GM19239 (cell line): ENCODE data around the gene CNOT4.

Experiments
- DNase-seq: peaks from one replicate; pipeline ENCODE4 v3.0.0; 2011; ENCODE audit warnings: low spot score; ENCODE audit not compliant: insufficient read length
- FAIRE-seq: peaks from 2 replicates; lab custom pipeline; 2011; peaks lifted over from hg19 to GRCh38; lab: Jason Lieb, UNC

The CNOT4 gene

GRCh38 chr7:135509839-135510591 lies at the start of gene CNOT4:
Gene CNOT4 (minus strand): TSS chr7:135510102. CDS start chr7:135438331, 71,771 bp downstream.
- peak; percentile 89 for FAIRE-seq
- peak; percentile 80 for DNase-seq

- FAIRE-seq (no peak), DNase-seq (no peak)
Measured at GRCh38 chr7:135558881-135559280, 49.0 kb upstream of the CNOT4 start.

- FAIRE-seq: peak; percentile 97
Measured at GRCh38 chr7:135558337-135558767, 48.5 kb upstream of the CNOT4 start.

GRCh38 chr7:135557455-135558336 lies 47.8 kb upstream of the CNOT4 start, which contains the start of gene NUP205:
Gene NUP205 (plus strand): TSS chr7:135557917. CDS start chr7:135557945, 28 bp downstream.
- DNase-seq (peak; percentile 44), FAIRE-seq (no peak)

More at GRCh38 chr7:135558337-135558767, 48.5 kb upstream of the CNOT4 start:
- peak; percentile 51 for DNase-seq

GRCh38 chr7:135553346-135553745 lies 43.4 kb upstream of the CNOT4 start:
- FAIRE-seq (no peak), DNase-seq (no peak)

- no peak for FAIRE-seq
- no peak for DNase-seq
Measured at GRCh38 chr7:135552148-135552547, 42.2 kb upstream of the CNOT4 start.

- DNase-seq (no peak), FAIRE-seq (no peak)
Measured at GRCh38 chr7:135550196-135550595, 40.3 kb upstream of the CNOT4 start.

GRCh38 chr7:135541029-135541428 lies 31.1 kb upstream of the CNOT4 start:
- FAIRE-seq (no peak), DNase-seq (no peak)

- no peak for FAIRE-seq
- no peak for DNase-seq
Measured at GRCh38 chr7:135539629-135540028, 29.7 kb upstream of the CNOT4 start.

GRCh38 chr7:135538376-135538775 lies 28.5 kb upstream of the CNOT4 start:
- FAIRE-seq (no peak), DNase-seq (no peak)

- DNase-seq (no peak), FAIRE-seq (no peak)
Measured at GRCh38 chr7:135537905-135538304, 28.0 kb upstream of the CNOT4 start.

GRCh38 chr7:135537453-135537852 lies 27.6 kb upstream of the CNOT4 start:
- no peak for FAIRE-seq
- no peak for DNase-seq

GRCh38 chr7:135536150-135536549 lies 26.2 kb upstream of the CNOT4 start:
- no peak for DNase-seq
- FAIRE-seq: no peak

- no peak for DNase-seq
- no peak for FAIRE-seq
Measured at GRCh38 chr7:135527025-135527424, 17.1 kb upstream of the CNOT4 start.

GRCh38 chr7:135525426-135525825 lies 15.5 kb upstream of the CNOT4 start:
- DNase-seq (no peak), FAIRE-seq (no peak)

GRCh38 chr7:135523146-135523545 lies 13.2 kb upstream of the CNOT4 start:
- no peak for DNase-seq
- no peak for FAIRE-seq

- DNase-seq (no peak), FAIRE-seq (no peak)
Measured at GRCh38 chr7:135522509-135522908, 12.6 kb upstream of the CNOT4 start.

GRCh38 chr7:135519871-135520270 lies 10.0 kb upstream of the CNOT4 start:
- DNase-seq (no peak), FAIRE-seq (no peak)

GRCh38 chr7:135519233-135519688 lies 9.4 kb upstream of the CNOT4 start:
- no peak for DNase-seq
- no peak for FAIRE-seq

GRCh38 chr7:135518748-135519147 lies 8.8 kb upstream of the CNOT4 start:
- no peak for FAIRE-seq
- no peak for DNase-seq

GRCh38 chr7:135517060-135517459 lies 7.2 kb upstream of the CNOT4 start:
- FAIRE-seq: no peak
- no peak for DNase-seq
